ENCODE measurements around the gene PLA2R1. TPM values are rescaled to one million over a fixed set of nuclear protein-coding genes. Genes with fewer than 3 reads are reported as not detected.

The PLA2R1 gene
- polyA plus RNA-seq, 3 donors, result not detected

- Mint-ChIP-seq H3K4me1 (no peaks in the 10 kb centered on the region), H3K9me3 (no peaks in the 10 kb centered on the region), H3K36me3 (no peaks in the 10 kb centered on the region), H3K27me3 (ENCODE audit: low read depth in 3 of 3) (peaks cover 0 to 2% (median 1%) of the 10 kb centered on the region in 3 donors), H3K27ac (peak overlapping the region in 1 of 7 donors; percentile 79), H3K4me3 (no peak overlapping the region)
- Histone ChIP-seq H3K79me2 (ENCODE audit: insufficient read depth, low read length) (no peaks in the 10 kb centered on the region), H3K9me3 (replicated peaks in 1 of 2; ENCODE audit: control insufficient read depth in 1 of 2, insufficient read depth in 1 of 2, low read length in 2 of 2) (no peaks in the 10 kb centered on the region), H3K4me2 (replicated peaks; ENCODE audit: extremely low read depth, low read length, poor library complexity, severe bottlenecking) (no peak overlapping the region), H3K4me3 (replicated peaks in 1 of 3; ENCODE audit: low read depth in 2 of 3, low read length in 3 of 3) (no peak overlapping the region), H2AFZ (ENCODE audit: insufficient read depth, low read depth, low read length, poor library complexity, severe bottlenecking) (no peak overlapping the region), H3K9ac (ENCODE audit: insufficient read depth, low read length, poor library complexity, severe bottlenecking) (no peak overlapping the region), H3K27me3 (ENCODE audit: control insufficient read depth in 2 of 2, insufficient read depth in 2 of 2, low read length in 2 of 2) (no peaks in the 10 kb centered on the region), H3K27ac (ENCODE audit: low read depth in 1 of 2, low read length in 2 of 2) (no peak overlapping the region), H4K20me1 (ENCODE audit: insufficient read depth, low read length) (no peaks in the 10 kb centered on the region), H3K4me1 (ENCODE audit: control insufficient read depth in 1 of 2, insufficient read depth in 2 of 2, low read length in 2 of 2) (no peaks in the 10 kb centered on the region), H3K36me3 (replicated peaks in 1 of 2; ENCODE audit: control insufficient read depth in 1 of 2, insufficient read depth in 2 of 2, low read length in 2 of 2) (no peaks in the 10 kb centered on the region)
- intact Hi-C loops (cut with micrococcal nuclease), result no loop called here
- DNase-seq, result no peak
- TF ChIP-seq, protein P1, sequence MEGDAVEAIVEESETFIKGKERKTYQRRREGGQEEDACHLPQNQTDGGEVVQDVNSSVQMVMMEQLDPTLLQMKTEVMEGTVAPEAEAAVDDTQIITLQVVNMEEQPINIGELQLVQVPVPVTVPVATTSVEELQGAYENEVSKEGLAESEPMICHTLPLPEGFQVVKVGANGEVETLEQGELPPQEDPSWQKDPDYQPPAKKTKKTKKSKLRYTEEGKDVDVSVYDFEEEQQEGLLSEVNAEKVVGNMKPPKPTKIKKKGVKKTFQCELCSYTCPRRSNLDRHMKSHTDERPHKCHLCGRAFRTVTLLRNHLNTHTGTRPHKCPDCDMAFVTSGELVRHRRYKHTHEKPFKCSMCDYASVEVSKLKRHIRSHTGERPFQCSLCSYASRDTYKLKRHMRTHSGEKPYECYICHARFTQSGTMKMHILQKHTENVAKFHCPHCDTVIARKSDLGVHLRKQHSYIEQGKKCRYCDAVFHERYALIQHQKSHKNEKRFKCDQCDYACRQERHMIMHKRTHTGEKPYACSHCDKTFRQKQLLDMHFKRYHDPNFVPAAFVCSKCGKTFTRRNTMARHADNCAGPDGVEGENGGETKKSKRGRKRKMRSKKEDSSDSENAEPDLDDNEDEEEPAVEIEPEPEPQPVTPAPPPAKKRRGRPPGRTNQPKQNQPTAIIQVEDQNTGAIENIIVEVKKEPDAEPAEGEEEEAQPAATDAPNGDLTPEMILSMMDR (IDR thresholded peaks at IDR 0.05), result no peak
- no CpG with 5 or more reads among the region's 6 CpGs for WGBS (ENCODE audit: insufficient coverage)
These were observed 46.7 kb downstream of the PLA2R1 start for GRCh38 chr2:160015746-160016145.

GRCh38 chr2:160014227-160014626 lies 48.2 kb downstream of the PLA2R1 start:
- H2AFZ ChIP-seq (ENCODE audit: insufficient read depth, low read depth, low read length, poor library complexity, severe bottlenecking), result no peak overlapping the region
- H3K4me1 ChIP-seq (ENCODE audit: control insufficient read depth in 1 of 2, insufficient read depth in 2 of 2, low read length in 2 of 2), result no peaks in the 10 kb centered on the region
- Mint-ChIP-seq H3K27me3 (ENCODE audit: low read depth in 3 of 3) (peaks cover 0 to 2% (median 1%) of the 10 kb centered on the region in 3 donors), H3K4me1 (no peaks in the 10 kb centered on the region), H3K9me3 (no peaks in the 10 kb centered on the region), H3K4me3 (no peak overlapping the region), H3K27ac (no peak overlapping the region), H3K36me3 (no peaks in the 10 kb centered on the region)
- H3K79me2 ChIP-seq (ENCODE audit: insufficient read depth, low read length), result no peaks in the 10 kb centered on the region
- TF ChIP-seq, protein P1 (IDR thresholded peaks at IDR 0.05), result no peak
- no peaks in the 10 kb centered on the region for H3K36me3 ChIP-seq (replicated peaks in 1 of 2; ENCODE audit: control insufficient read depth in 1 of 2, insufficient read depth in 2 of 2, low read length in 2 of 2)
- intact Hi-C loops (cut with micrococcal nuclease), result no loop called here
- 100% methylated on average over 1 of the region's 2 CpGs for WGBS (ENCODE audit: insufficient coverage)
- H3K27ac ChIP-seq (ENCODE audit: low read depth in 1 of 2, low read length in 2 of 2), result no peak overlapping the region
- no peak overlapping the region for H3K4me3 ChIP-seq (replicated peaks in 1 of 3; ENCODE audit: low read depth in 2 of 3, low read length in 3 of 3)
- H3K4me2 ChIP-seq (replicated peaks; ENCODE audit: extremely low read depth, low read length, poor library complexity, severe bottlenecking), result no peak overlapping the region
- no peak for DNase-seq
- H3K9me3 ChIP-seq (replicated peaks in 1 of 2; ENCODE audit: control insufficient read depth in 1 of 2, insufficient read depth in 1 of 2, low read length in 2 of 2), result no peaks in the 10 kb centered on the region
- no peak overlapping the region for H3K9ac ChIP-seq (ENCODE audit: insufficient read depth, low read length, poor library complexity, severe bottlenecking)
- H4K20me1 ChIP-seq (ENCODE audit: insufficient read depth, low read length), result no peaks in the 10 kb centered on the region
- no peaks in the 10 kb centered on the region for H3K27me3 ChIP-seq (ENCODE audit: control insufficient read depth in 2 of 2, insufficient read depth in 2 of 2, low read length in 2 of 2)

Data from CD14-positive monocyte (primary cell).